GM18505 (cell line): ENCODE measurements around the gene ACSF2.

ENCODE experiments used
- ATAC-seq: cut with Tn5 transposase; IDR thresholded peaks from one replicate; pipeline ENCODE4 v1.9.1; 2021; ENCODE audit not compliant: unreplicated experiment
- POLR2A ChIP-seq: IDR thresholded peaks from 4 replicates; pipeline ENCODE4 v1.6.1; 2011; ENCODE audit warnings: borderline replicate concordance; ENCODE audit not compliant: insufficient read depth, insufficient read length; ENCODE audit errors: extremely low read depth

Gene ACSF2

GRCh38 chr17:50458270-50458669 lies 32.3 kb downstream of the ACSF2 start:
- no peak for TF ChIP-seq POLR2A
- ATAC-seq, result no peak

GRCh38 chr17:50458701-50459676 lies 33.0 kb downstream of the ACSF2 start:
- ATAC-seq, result no peak
- TF ChIP-seq POLR2A, result no peak

GRCh38 chr17:50459756-50460155 lies 33.7 kb downstream of the ACSF2 start:
- no peak for TF ChIP-seq POLR2A
- no peak for ATAC-seq

- ATAC-seq, result no peak
- no peak for TF ChIP-seq POLR2A
Observed at GRCh38 chr17:50460831-50461526, 35.0 kb downstream of the ACSF2 start.

GRCh38 chr17:50461550-50462132 lies 35.6 kb downstream of the ACSF2 start:
- TF ChIP-seq POLR2A, result no peak
- no peak for ATAC-seq

- ATAC-seq, result no peak
- no peak for TF ChIP-seq POLR2A
Observed at GRCh38 chr17:50462446-50462845, 36.4 kb downstream of the ACSF2 start.

GRCh38 chr17:50464121-50464520 lies 38.1 kb downstream of the ACSF2 start:
- TF ChIP-seq POLR2A, result no peak
- no peak for ATAC-seq

GRCh38 chr17:50464736-50465135 lies 38.7 kb downstream of the ACSF2 start:
- no peak for ATAC-seq
- TF ChIP-seq POLR2A, result no peak

GRCh38 chr17:50465171-50465570 lies 39.2 kb downstream of the ACSF2 start:
- no peak for TF ChIP-seq POLR2A
- no peak for ATAC-seq

- no peak for TF ChIP-seq POLR2A
- no peak for ATAC-seq
Observed at GRCh38 chr17:50465635-50466034, 39.6 kb downstream of the ACSF2 start.

- ATAC-seq, result no peak
- no peak for TF ChIP-seq POLR2A
Observed at GRCh38 chr17:50466371-50467113, 40.5 kb downstream of the ACSF2 start.

- no peak for ATAC-seq
- TF ChIP-seq POLR2A, result no peak
Observed at GRCh38 chr17:50467114-50467854, 41.3 kb downstream of the ACSF2 start.
